ENCODE results near the gene YPEL2. TPM values are rescaled to one million over a fixed set of nuclear protein-coding genes. Genes with fewer than 3 reads are reported as not detected.
"Not testable (repeated sequence)": the region's sequence is repeated elsewhere in the genome, so short reads cannot be mapped to it uniquely, and the experiment has no call there.

The YPEL2 gene
- polyA plus RNA-seq, 4 donors, result 8.6 to 35.1 (median 33.0) TPM

DNA sequence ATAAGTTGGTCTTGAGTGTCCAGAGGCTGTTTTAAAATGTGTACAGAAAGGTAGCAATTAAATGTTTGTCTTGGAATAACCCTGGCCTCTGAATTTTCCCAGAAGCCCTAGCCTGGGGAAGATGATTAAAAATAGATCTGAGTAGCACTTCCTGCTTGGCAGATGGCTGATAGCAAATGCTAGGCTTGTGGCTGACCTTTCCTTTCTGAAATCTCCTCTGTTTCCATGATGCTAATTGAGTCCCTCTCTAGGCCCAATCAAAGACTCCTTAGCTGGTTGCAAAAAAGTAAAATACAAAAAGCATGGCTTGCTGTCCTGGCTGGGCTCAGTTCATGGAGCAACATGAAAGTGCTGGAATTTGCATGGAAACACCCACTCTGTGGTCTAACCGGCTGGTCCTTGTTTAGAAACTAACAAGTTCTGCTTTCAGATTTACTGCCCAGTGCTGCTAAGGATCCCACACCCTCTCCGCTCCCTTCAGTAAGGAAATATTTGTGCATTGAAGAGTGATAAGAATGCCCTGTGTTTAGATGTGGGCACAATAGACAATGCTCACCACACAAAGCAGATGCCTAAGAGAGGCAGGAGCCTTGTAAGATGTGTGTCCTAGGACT lies 40.8 kb downstream of the YPEL2 start:
- no peak for DNase-seq (ENCODE audit: low read depth in 4 of 4, low spot score in 3 of 4)

DNA sequence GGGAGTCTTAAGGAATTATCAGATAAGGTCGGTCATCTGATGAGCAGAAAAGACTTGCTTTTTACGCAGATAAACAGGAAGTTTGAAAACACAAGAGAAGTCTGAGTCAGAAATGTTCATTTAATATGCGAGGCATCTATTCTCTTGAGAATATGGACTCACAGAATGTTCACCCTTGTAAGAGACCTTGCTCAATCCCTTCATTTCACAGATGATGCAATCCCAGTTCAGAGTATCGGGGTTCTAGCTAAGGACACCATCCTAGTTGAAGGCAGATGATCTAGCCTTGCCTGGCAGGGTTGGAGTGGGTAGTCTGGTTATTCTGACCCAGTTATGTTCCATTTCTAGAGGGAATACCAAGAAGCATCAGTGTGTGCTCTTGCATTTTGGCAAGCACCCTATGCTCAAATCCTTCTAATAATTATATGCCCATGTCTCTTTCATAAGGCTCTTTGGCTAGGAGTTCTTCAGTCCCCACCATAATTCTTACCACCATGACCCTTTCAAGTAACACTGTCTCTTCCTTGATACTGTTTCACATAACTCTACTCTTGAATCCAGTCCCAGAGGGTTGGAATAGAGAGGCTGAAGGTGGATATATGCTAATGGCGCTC lies 42.5 kb downstream of the YPEL2 start:
- no peak for DNase-seq (ENCODE audit: low read depth in 4 of 4, low spot score in 3 of 4)

DNA sequence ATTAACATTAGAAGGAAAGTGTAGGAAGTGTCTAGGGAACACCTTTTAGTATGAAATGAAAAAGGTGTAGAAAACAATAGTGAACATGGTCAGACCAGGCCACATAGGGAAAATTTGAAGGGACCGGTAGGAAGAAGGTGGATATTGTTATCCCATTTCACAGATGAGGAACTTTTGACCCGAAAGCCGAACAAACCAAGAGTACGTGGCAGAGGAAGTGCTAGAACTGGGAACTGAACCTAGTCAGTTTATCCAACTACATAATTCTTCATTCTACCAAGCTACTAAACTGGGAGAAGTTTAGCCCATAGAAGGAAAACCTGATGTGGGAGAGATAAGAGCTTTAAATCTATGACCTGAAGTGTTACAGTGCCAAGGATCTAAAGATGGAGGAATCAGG lies 43.2 kb downstream of the YPEL2 start:
- no peak for DNase-seq (ENCODE audit: low read depth in 4 of 4, low spot score in 3 of 4)

DNA sequence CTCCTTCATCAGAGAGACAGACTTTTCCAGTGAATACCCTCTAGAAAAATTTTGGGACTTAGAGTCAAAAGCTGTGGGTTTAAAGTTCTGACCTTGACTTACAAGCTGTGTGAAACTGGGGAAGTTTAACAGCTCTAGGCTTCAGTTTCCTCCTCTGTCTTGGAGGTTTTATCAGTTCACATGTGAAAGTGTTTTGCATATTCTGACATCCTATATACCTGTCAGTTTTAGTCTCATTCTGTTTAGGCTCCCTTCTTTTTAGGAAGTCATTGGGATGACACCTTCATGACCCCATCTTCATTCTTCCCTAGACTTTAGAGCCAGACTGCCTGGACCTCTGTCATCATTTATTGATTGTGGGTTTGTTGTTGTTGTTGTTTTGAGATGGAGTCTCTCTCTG lies 44.4 kb downstream of the YPEL2 start:
- DNase-seq (ENCODE audit: low read depth in 4 of 4, low spot score in 3 of 4), result no peak

DNA sequence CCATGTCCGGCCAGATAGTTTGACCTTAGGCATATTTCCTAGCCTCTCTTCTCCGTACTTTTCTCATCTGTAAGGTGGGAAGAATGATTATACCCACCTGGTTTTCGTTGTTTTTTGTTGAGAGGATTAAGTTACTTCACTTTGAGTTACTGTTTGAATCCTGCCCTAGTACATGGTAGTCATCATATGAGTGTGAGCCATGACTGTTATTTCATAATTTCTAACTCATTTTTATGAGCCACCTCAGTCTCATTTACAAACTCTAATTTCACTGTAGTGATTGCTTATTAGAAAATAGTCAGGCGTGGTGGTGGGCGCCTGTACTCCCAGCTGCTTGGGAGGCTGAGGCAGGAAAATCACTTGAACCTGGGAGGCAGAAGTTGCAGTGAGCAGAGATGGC lies 45.1 kb downstream of the YPEL2 start:
- DNase-seq (ENCODE audit: low read depth in 4 of 4, low spot score in 3 of 4), result no peak

DNA sequence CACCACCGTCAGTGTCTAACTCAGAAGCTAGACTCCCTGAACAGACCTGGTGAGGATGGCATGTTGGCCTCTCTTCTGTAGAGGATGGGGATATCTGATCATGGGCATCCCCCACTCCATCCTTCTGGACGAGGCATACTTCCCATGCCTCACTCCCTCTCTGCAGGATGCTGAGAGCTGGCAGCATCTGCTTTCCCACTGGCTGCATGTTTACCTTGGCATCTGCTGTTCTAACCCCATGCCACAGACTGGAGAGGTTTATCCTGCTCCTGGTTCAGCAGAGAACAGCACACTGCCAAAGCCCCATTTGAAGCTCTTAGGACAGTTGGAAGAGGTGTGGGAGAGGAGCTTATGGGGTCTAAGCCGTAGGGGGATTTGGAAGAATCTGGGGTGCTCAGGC lies 46.0 kb downstream of the YPEL2 start:
- no peak for DNase-seq (ENCODE audit: low read depth in 4 of 4, low spot score in 3 of 4)

DNA sequence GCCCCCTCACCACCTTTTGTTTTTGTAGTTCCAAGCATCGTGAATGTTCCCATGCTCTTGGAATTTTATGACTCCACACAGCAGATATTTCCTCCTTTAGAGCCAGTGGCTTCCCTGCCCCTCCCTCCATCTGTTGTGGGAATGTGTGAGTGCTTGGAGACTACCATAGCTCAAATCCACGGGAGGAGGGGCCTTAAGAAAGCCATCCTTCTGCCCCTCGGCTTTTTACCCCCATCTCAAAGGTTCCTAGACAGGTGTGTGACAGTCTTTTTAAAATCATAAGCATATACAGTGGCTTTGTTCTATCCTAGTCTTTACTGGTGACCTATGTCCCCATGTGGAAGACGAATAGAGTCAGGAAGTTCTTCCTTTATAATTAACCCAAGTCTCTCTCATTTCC lies 47.2 kb downstream of the YPEL2 start:
- DNase-seq (ENCODE audit: low read depth in 4 of 4, low spot score in 3 of 4), result no peak

DNA sequence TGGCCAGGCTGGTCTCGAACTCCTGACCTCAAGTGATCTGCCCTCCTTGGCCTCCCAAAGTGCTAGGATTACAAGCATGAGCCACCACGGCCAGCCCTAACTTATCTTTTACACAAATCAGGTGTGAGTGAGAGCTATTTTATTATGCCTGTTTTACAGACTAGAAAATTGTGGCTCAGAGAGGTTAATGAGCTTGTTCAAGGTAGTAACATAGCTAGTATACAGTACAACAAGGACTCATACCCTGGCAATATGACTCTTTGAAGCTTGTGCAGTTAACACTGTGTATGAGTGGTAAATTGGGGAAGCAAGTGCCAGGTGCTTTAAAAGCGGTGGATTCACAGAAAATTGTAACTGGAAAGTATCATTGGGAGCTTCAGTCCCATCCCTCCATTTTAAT lies 49.0 kb downstream of the YPEL2 start:
- DNase-seq (ENCODE audit: low read depth in 4 of 4, low spot score in 3 of 4), result no peak

DNA sequence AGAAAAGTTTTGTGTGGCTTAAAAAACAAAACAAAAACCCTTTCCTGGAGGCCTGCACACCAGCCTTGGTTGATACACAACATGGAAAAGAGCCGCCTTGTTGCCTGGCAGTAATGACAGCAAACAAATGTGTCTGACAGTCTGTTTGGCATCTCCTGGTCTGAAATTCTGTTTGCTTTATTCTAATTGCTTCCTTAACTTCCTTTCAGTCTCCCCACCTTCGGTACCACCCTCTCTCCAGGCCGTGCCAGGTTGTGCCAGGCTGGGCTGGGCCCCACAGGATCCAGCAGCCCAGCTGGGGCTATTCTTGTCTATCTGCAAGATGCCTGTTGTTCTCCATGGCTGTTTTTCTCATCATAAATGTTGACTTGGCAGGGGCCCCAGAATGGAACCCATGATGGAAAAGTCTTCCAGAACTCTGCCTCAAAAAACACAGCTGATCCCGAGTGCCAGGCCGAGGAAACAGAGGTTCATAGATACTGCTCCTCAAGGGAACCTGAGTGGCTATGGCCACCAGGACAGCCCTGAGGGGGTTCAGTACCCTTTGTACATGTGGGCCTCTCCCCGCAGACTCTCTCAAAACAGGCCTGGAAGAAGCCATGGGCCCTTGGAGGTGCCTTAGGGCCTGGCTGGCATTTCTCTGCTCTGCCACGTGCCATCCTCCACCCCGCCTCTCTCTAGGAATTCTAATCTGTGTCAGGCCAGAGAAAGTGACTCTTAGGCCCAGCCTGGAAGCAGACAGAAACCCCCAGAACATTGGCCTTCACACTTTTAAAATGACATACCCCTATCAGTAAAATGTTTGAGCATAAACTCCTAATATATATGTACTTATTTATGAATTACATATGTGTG lies 50.5 kb downstream of the YPEL2 start:
- DNase-seq (ENCODE audit: low read depth in 4 of 4, low spot score in 3 of 4), result no peak

DNA sequence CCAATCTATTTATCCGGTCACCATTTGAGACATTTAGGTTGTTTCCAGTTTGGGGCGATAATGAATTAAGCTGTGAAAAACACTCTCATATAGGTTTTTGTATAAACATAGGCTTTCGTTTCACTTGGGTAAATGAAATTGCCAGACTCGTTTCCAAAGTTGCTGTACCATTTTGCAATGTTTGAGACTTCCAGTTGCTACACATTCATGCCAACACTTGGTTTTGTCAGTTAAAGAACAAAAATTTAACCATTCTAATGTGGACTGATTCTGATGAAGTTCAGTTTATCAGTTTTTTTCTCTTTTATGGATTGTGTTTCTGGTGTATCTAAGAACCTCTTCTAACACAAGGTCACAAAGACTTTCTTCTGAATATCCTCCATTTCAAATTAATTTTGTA lies 52.4 kb downstream of the YPEL2 start:
- DNase-seq (ENCODE audit: low read depth in 4 of 4, low spot score in 3 of 4), result no peak

DNA sequence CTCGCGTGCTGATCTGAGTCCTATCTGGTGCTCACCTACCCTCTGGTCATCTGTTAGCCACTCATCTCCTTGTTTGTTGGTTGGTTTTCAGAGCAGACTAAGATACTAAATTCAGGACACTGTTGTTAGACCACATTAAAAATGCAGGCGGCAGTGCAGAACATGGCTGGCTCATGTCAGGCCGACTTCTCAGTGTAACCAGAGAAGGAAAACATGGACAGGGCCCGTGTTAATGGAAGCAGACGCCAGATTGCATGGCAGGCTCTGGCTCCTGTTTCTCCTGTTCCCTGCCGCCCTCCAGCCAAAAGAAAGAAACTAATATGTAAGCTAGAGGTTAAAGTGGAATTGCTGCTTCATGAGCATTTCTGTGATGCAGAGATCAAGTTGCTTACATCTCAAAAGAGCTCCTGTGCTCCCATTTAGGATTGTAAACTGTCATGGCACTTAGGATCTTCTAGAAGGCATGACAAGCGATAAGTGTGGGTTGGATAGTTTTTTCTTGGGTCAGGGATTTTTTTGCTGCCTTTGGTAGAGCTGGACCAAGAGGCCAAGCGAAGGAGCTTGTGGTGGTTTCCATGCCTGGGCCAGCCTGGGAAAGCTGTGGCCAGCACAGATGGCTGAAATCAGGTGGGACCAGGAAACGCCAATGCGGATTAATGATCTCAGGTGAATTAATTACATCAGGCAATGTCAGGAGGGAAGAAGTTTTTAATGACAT lies 56.1 kb downstream of the YPEL2 start:
- DNase-seq (ENCODE audit: low read depth in 4 of 4, low spot score in 3 of 4), result no peak

DNA sequence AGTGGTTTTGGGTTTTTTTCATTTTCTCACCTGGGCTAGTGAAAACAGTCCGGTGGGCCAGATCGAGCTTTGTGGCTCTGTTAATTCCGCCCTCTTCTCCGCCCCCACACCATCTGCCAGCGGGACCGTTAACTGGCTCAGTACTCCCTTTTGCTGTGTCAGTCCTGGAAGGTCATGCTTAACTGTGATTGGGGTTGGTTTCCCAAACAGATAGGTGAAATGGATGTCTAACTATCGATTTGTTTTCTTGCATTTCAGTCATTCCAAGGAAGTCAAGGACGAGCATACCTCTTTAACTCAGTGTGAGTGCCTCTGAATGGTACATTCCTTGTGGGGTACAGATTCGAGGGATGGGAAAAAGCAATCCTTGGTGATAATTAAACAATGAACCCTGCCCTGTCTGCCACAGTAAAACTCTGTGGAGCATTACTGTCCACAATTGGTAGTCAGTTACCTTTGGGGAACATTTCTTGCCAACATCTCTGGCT lies 56.7 kb downstream of the YPEL2 start:
- DNase-seq (ENCODE audit: low read depth in 4 of 4, low spot score in 3 of 4), result no peak

DNA sequence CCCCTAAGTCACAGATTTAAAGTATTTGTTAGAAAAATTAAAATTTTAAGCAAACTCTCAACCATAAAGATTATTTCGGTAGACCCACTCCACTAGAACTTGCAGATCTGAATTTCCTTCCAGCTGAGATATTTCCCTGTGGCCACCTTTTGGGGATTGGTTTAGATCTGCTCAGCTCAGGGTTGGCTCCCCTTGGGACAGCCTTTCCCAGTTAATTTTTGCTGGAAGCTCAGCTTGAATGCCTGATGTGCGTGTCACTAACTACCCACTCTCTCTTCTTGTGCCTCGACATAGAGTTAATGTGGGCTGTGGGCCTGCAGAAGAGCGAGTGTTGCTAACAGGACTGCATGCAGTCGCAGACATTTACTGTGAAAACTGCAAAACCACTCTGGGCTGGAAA lies 57.6 kb downstream of the YPEL2 start:
- DNase-seq (ENCODE audit: low read depth in 4 of 4, low spot score in 3 of 4), result no peak

DNA sequence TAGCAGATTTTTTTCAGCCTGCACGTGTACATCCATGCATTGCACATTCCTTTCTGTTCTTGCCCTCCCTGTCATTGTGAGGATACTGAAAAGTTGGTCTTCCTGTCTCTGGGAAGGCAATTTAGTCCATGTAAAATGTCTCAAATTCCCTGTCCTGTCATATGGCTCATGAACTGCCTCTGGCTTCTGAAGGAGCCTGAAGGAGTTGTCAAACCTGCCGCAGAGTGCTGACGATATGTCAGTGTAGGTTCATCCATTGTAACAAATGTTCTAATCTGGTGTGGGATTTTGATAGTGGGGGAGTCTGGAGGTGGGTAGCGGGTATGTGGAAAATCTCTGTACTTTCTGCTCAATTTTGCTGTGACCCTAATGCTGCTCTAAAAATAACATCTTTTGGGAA lies 59.6 kb downstream of the YPEL2 start:
- no peak for DNase-seq (ENCODE audit: low read depth in 4 of 4, low spot score in 3 of 4)

DNA sequence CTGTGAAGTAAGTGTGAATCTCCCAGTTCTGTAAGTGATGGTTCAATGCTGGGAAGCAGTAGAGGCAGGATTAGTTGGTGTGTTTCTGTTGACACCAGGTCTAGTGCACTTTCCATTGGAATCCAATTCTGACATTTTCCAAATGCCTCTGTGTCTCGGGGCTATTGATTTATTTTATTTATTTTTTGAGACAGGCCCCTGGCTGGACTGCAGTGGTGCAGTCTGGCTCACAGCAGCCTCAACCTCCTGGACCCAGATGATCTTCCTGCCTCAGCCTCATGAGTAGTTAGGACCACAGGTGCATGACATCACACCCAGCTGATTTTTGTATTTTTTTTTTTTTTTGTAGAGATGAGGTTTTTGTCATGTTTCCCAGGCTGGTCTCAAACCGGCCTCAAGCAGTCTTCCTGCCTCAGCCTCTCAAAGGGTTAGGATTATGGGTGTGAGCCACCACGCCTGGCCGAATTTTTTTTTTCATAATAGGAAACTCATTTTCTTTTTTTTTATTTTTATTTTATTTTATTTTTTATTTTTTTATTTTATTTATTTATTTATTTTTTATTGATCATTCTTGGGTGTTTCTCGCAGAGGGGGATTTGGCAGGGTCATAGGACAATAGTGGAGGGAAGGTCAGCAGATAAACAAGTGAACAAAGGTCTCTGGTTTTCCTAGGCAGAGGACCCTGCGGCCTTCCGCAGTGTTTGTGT lies 61.7 kb downstream of the YPEL2 start:
- DNase-seq (ENCODE audit: low read depth in 4 of 4, low spot score in 3 of 4), result no peak

DNA sequence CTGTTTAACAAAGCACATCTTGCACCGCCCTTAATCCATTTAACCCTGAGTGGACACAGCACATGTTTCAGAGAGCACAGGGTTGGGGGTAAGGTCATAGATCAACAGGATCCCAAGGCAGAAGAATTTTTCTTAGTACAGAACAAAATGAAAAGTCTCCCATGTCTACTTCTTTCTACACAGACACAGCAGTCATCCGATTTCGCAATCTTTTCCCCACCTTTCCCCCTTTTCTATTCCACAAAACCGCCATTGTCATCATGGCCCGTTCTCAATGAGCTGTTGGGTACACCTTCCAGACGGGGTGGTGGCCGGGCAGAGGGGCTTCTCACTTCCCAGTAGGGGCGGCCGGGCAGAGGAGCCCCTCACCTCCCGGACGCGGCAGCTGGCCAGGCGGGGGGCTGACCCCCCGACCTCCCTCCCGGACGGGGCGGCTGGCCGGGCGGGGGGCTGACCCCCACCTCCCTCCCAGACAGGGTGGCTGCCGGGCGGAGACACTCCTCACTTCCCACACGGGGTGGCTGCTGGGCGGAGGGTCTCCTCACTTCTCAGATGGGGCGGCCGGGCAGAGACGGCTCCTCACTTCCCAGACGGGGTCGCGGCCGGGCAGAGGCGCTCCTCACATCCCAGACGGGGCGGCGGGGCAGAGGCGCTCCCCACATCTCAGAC lies 62.4 kb downstream of the YPEL2 start:
- not testable (repeated sequence) for DNase-seq (ENCODE audit: low read depth in 4 of 4, low spot score in 3 of 4)

DNA sequence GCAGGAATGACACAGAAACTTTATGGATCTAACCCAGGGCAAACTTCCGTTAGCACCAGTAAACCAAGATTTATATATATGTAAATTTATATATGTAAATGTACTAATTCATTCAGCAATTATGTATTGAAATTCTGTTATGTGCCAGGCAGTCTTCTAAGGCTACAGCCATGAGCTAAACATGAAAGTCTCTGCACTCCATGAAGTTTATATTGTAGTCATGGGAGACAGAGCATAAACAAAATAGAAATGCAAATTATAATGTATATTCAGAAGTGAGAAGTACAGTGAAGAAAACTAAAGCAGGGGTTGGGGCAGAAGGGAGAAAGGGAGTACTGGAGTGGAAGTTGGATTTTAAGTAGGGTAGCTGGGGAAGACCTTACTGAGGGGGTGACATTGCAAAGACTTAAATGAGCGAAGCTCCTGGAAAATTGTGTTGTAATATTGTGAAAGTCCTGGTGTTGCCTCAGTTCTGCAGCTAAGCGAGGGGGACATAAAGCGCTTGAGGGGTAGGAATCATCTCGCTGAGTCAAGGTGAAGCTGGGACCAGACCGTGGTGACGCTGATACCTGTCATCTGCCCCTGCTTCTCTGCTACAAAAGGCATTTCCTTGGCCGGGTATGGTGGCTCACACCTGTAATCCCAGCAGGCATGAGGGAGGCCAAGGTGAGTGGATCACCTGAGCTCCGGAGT lies 64.8 kb downstream of the YPEL2 start:
- DNase-seq (ENCODE audit: low read depth in 4 of 4, low spot score in 3 of 4), result no peak

DNA sequence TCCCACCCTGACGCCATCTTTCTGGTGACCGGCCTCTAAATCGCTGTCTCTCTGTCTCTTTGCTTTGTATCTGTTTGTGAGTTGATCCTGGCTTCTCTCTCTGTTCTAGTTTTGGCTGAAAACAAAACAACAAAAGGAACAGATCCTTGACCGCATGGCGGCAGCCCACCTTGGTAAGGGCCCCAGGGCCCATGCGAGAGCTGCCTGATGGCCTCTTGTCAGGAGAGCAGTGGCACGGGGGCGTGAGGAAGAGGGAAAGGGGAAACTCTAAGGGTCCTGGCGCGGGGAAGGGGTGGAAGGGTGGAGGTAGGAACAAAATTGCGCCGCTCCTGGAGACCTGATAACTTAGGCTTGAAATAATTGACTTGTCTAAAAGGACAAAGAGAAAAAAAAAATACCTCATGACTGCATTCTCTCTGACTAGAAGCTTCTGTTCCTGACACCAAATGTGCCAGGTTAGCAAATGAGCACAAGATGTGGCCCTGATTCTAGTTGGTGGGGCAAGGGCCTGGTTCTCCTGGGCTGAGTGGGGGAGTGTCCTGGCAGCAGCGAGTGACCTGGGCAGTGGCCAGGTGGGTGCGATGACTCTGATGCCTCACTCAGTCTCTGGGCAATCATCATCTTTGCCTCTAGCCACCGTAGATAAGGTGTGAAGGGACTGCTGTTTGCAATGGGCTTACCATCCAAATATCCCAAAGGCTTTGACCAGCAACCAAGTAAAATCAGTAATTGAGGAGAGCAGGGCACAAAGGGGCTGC lies 66.0 kb downstream of the YPEL2 start:
- DNase-seq (ENCODE audit: low read depth in 4 of 4, low spot score in 3 of 4), result no peak

DNA sequence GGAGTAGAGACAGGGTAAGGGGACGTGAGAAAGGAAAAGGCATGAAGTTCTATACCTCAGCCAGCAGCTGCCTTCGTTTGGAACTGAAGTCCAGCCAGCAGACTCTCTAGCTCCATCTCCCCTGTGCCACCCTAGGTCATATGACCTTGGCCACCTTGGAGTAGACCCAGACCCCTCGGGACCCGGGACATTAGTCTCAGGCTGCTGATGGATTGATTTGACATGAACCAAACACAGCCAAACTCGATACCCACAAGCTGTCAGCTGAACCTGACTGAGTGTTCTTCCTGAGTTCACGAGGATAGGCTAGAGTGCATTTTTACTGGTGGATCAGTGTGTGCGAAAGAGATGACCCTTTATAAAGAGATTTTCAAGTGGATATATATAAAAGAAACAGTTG lies 68.5 kb downstream of the YPEL2 start:
- no peak for DNase-seq (ENCODE audit: low read depth in 4 of 4, low spot score in 3 of 4)
